Mucosa of descending colon (tissue), 3 donors: ENCODE results near the gene INSYN1. TPM values are rescaled to one million over a fixed set of nuclear protein-coding genes. Genes with fewer than 3 reads are reported as not detected.
"Not testable (repeated sequence)": the region's sequence is repeated elsewhere in the genome, so short reads cannot be mapped to it uniquely, and the experiment has no call there.

Experiments used
- ATAC-seq: fragments of 200-7000 bp; cut with Tn5 transposase; one replicate; pipeline ENCODE4 v1.9.1; 2020; ENCODE audit warnings: mild to moderate bottlenecking, moderate library complexity
- DNase-seq, 3 donors: peaks; one replicate each; pipeline ENCODE4 v3.0.0-alpha.2; 2020
- H3K36me3 ChIP-seq: fragments of 200-600 bp; one replicate; pipeline ENCODE4 v1.8.0; 2021; ENCODE audit warnings: low read depth, mild to moderate bottlenecking
- H3K4me1 ChIP-seq: fragments of 200-600 bp; one replicate; pipeline ENCODE4 v1.8.0; 2021; ENCODE audit warnings: low read depth, mild to moderate bottlenecking
- H3K4me3 ChIP-seq: fragments of 200-600 bp; one replicate; pipeline ENCODE4 v1.8.0; 2021; ENCODE audit warnings: mild to moderate bottlenecking
- H3K9me3 ChIP-seq: fragments of 200-600 bp; one replicate; pipeline ENCODE4 v1.8.0; 2021; ENCODE audit warnings: mild to moderate bottlenecking
- intact Hi-C, 2 donors: fragments of 100-400 bp; cut with DNase I in 1 of 2; cut with micrococcal nuclease in 1 of 2; formaldehyde crosslinking; loops; one replicate each; pipeline versions ENCODE4 v1.11.0 to v1.11.1; 2022; cut with DNase I, micrococcal nuclease
- total RNA-seq, 3 donors: library from RNA; stranded (reverse); fragmentation: NEBNext Ultra II Directional in 2 of 3; extraction: Animal tissue kit (Norgen Biotek cat#: 25700) in 2 of 3; gene quantifications; one replicate each; pipeline versions ENCODE4 v1.2.1 to v1.2.4, GENCODE V29; 2021 to 2023
- TF ChIP-seq, protein P1 (sequence below): fragments of 200-600 bp; IDR thresholded peaks from one replicate; pipeline ENCODE4 v1.8.0; 2022; ENCODE audit warnings: antibody characterized with exemption, mild to moderate bottlenecking
- donor health status: DM: no; HTN: no; CAD: no; lungs with moderate emphysema.
- donor health status: DM: no; HTN: no; CAD: no.
- donor health status: DM: no; HTN: yes; CAD: no.

Gene INSYN1
- total RNA-seq, 3 donors from 2014 or later = 0.98 to 9.0 (median 1.8) TPM

DNA sequence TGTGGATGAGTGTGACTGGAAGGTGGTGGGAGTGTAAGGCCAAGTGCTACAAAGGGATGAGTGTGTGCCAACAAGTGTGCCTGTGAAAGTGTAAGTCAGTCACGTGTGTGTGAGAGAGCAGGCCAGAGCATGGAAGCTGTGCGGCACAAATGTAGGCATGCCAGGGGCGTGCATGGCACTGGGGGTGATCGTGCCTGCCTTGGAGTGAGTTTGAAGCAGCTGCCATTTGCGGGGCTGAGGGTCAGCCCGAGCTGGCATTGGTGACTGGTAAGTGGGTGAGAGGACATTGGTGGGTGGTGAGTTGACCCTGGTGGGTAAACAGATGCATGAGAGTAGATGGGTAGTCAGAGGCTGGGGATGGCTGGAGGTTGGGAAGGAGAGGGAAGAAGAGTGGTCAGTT is 44.5 kb downstream of the INSYN1 start:
- ATAC-seq (no peak), DNase-seq (no peak)
- intact Hi-C loops = loop anchor here in 1 of 2 donors (10.0 kb wide), 1 partner anchor 144 kb away; no protein-coding TSS in a partner anchor
- Histone ChIP-seq H3K4me3 (no peak overlapping the region), H3K9me3 (no peaks in the 10 kb centered on the region), H3K4me1 (no peaks in the 10 kb centered on the region), H3K36me3 (no peaks in the 10 kb centered on the region)
- TF ChIP-seq, protein P1, sequence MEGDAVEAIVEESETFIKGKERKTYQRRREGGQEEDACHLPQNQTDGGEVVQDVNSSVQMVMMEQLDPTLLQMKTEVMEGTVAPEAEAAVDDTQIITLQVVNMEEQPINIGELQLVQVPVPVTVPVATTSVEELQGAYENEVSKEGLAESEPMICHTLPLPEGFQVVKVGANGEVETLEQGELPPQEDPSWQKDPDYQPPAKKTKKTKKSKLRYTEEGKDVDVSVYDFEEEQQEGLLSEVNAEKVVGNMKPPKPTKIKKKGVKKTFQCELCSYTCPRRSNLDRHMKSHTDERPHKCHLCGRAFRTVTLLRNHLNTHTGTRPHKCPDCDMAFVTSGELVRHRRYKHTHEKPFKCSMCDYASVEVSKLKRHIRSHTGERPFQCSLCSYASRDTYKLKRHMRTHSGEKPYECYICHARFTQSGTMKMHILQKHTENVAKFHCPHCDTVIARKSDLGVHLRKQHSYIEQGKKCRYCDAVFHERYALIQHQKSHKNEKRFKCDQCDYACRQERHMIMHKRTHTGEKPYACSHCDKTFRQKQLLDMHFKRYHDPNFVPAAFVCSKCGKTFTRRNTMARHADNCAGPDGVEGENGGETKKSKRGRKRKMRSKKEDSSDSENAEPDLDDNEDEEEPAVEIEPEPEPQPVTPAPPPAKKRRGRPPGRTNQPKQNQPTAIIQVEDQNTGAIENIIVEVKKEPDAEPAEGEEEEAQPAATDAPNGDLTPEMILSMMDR = no peak

DNA sequence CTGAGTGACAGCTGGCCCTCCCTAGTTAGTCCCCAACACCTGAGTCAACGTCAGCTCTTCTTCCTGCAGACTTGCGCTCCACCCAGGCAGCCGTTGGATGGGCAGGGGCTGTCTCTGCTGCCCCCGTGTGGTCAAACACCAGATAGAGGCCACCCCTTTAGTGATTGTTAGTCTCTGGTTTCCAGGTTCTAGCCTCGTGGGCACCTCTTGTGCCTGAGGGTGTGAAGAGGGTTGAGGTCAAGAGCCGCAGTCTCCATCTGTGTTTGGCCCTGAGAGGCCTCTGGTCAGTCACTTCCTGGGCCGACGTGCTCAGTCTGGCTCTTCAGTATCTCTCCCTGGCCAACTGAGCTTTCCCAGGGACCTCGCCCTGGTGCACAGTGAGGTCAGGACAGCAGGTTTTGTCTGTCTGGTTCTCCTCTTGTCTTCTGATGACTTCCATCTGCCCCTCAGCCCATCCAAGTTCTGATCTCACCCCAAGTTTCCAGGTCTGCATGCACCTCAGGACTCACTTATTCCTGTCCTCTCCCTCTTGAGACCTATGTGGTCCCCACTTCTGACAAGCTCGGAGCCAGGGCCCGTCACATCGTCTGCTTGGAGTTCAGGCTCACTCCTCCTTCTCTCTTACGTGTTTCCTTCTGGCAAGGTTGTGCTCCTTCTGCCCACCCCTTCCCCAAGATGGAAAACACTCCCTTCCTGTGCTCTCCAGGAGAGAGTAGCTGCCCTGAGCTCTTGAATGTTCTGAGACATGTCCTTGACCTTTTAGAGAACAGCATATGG is 48.1 kb downstream of the INSYN1 start:
- ATAC-seq (peak; percentile 85), DNase-seq (peak; percentile 65 to 79 (median 72))
- H3K4me1 ChIP-seq = no peaks in the 10 kb centered on the region
- no peaks in the 10 kb centered on the region for H3K9me3 ChIP-seq
- no peak overlapping the region for H3K4me3 ChIP-seq
- no peaks in the 10 kb centered on the region for H3K36me3 ChIP-seq
- intact Hi-C loops = loop anchor here in 1 of 2 donors (10.0 kb wide), 1 partner anchor 140 kb away; no protein-coding TSS in a partner anchor
- TF ChIP-seq, protein P1 = peak; percentile 75

DNA sequence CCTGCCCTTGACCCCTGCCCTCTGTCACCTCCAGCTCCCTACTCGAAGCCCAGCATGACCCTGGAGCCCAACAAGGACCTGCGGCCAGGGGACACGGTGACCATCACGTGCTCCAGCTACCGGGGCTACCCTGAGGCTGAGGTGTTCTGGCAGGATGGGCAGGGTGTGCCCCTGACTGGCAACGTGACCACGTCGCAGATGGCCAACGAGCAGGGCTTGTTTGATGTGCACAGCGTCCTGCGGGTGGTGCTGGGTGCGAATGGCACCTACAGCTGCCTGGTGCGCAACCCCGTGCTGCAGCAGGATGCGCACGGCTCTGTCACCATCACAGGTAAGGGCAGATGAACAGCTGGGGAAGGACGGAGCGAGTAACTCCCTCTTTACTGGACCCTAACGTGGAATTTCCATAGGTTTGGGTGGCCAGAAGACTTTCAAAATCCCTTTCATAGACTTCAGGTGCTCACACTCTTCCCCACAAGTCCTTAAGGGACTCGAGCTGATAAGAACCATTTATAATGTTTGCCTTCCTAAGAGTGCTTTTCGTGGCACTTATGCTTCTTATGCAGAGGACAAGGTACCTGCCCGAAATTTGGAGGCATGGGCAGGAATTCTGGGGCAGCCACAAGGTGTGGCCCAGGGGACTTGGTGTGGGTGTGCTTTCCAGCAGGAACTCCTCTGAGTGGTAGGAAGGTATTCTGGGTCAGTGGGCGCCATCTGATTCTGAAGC is 48.8 kb downstream of the INSYN1 start:
- not testable (repeated sequence) for H3K36me3 ChIP-seq, DNase-seq, H3K4me1 ChIP-seq, ATAC-seq, H3K4me3 ChIP-seq, H3K9me3 ChIP-seq
- intact Hi-C loops = loop anchor here in 1 of 2 donors (10.0 kb wide), 1 partner anchor 140 kb away; no protein-coding TSS in a partner anchor

DNA sequence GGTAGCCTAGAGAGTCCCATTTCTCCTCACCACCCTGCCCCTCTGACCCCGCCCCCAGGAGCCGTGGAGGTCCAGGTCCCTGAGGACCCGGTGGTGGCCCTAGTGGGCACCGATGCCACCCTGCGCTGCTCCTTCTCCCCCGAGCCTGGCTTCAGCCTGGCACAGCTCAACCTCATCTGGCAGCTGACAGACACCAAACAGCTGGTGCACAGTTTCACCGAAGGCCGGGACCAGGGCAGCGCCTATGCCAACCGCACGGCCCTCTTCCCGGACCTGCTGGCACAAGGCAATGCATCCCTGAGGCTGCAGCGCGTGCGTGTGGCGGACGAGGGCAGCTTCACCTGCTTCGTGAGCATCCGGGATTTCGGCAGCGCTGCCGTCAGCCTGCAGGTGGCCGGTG is 49.5 kb downstream of the INSYN1 start:
- intact Hi-C loops = loop anchor here in 1 of 2 donors (10.0 kb wide), 1 partner anchor 139 kb away; no protein-coding TSS in a partner anchor
- not testable (repeated sequence) for H3K4me3 ChIP-seq, DNase-seq, H3K36me3 ChIP-seq, ATAC-seq, H3K9me3 ChIP-seq, H3K4me1 ChIP-seq

DNA sequence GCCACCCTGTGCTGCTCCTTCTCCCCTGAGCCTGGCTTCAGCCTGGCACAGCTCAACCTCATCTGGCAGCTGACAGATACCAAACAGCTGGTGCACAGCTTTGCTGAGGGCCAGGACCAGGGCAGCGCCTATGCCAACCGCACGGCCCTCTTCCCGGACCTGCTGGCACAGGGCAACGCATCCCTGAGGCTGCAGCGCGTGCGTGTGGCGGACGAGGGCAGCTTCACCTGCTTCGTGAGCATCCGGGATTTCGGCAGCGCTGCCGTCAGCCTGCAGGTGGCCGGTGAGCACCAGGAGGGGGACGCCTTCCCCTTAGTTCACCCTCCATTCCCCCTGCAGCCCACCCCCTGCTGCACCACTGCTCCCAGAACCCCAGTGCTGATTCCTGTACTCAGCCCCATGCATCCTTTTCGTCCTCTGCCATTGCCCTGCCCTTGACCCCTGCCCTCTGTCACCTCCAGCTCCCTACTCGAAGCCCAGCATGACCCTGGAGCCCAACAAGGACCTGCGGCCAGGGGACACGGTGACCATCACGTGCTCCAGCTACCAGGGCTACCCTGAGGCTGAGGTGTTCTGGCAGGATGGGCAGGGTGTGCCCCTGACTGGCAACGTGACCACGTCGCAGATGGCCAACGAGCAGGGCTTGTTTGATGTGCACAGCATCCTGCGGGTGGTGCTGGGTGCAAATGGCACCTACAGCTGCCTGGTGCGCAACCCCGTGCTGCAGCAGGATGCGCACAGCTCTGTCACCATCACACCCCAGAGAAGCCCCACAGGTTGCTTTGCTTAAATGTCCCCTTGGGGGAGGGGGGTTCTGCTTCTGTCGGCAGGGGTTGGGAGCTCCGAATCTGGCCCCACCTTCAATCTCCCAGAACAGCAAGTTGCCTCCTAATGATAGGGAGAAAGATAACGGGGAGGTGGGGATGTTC is 50.6 kb downstream of the INSYN1 start:
- intact Hi-C loops = loop anchor here in 1 of 2 donors (10.0 kb wide), 1 partner anchor 138 kb away; no protein-coding TSS in a partner anchor
- not testable (repeated sequence) for DNase-seq, ATAC-seq, H3K4me3 ChIP-seq, H3K4me1 ChIP-seq, H3K9me3 ChIP-seq, H3K36me3 ChIP-seq

DNA sequence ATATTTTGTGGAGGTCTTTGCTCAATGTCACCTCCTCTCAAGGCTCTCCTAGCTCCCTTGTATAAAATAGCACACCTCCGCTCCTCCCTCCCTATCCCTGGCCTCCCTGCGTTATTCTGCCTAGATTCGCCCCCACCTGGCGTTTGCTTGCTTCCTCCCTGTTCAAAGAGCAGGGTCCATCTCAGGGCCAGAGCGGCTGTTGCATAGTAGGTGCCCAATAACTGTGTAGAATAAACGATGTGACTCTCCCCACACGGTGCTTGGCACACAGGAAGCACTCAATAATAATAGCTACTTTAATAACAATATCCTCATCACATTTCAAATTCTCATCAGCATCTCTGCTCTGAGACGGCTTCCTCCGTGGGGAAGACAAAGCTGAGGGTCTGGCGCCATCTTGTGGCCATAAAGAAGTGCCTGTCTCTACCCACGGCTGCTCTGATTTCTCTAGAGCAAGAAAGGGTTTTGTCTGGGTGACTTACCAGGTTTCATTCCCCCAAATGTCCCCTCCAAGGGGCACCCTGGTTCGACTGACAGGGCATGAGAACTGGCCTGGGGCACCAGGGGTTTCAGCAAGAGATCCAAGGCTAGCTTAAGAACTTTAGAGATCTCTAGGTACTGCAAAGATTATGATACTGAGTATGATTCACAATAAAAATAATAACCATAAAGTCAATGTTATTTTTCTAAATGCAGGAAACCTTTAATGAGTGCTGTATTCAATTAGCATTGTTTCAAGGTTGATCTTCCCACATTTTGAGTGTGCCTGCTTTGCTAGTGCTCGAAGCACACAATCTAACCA is 52.9 kb downstream of the INSYN1 start:
- TF ChIP-seq, protein P1 = peak; percentile 78
- no peaks in the 10 kb centered on the region for H3K9me3 ChIP-seq
- H3K4me1 ChIP-seq = peaks cover 7% of the 10 kb centered on the region
- no peaks in the 10 kb centered on the region for H3K36me3 ChIP-seq
- ATAC-seq (peak; percentile 72), DNase-seq (peak in 2 of 3 donors; percentile 75 to 91)
- intact Hi-C loops = loop anchor here (2.0 to 10.0 kb wide), 2 partner anchors 23 to 135 kb away; no protein-coding TSS in a partner anchor
- H3K4me3 ChIP-seq = no peak overlapping the region
